Iris pigment epithelial cell (primary cell): ENCODE results near the gene CHN2.
"Not testable (repeated sequence)": the region's sequence is repeated elsewhere in the genome, so short reads cannot be mapped to it uniquely, and the experiment has no call there.

Source experiments
- DNase-seq: peaks from one replicate; pipeline ENCODE4 v3.0.0-alpha.2; 2011; ENCODE audit warnings: low read depth

The CHN2 gene

GRCh38 chr7:29496355-29497020 lies 301.9 kb downstream of the CHN2 start:
- no peak for DNase-seq

GRCh38 chr7:29499932-29500331 lies 305.4 kb downstream of the CHN2 start:
- DNase-seq: no peak

- peak; percentile 38 for DNase-seq
These were observed 306.1 kb downstream of the CHN2 start for GRCh38 chr7:29500719-29501118.

- no peak for DNase-seq
These were observed 307.6 kb downstream of the CHN2 start for GRCh38 chr7:29502133-29502532.

GRCh38 chr7:29505931-29506330 lies 311.4 kb downstream of the CHN2 start:
- DNase-seq: no peak

- no peak for DNase-seq
These were observed 314.0 kb downstream of the CHN2 start for GRCh38 chr7:29508608-29509007.

GRCh38 chr7:29510028-29510427 lies 315.5 kb downstream of the CHN2 start:
- peak; percentile 28 for DNase-seq

- DNase-seq: no peak
These were observed 316.8 kb downstream of the CHN2 start for GRCh38 chr7:29511337-29511736.

- no peak for DNase-seq
These were observed 317.3 kb downstream of the CHN2 start for GRCh38 chr7:29511851-29512250.

GRCh38 chr7:29516491-29516890 lies 321.9 kb downstream of the CHN2 start:
- no peak for DNase-seq

GRCh38 chr7:29518616-29519015 lies 324.0 kb downstream of the CHN2 start:
- no peak for DNase-seq

GRCh38 chr7:29523728-29524127 lies 329.2 kb downstream of the CHN2 start:
- DNase-seq: no peak

GRCh38 chr7:29527505-29528108 lies 333.0 kb downstream of the CHN2 start:
- DNase-seq: no peak

- not testable (repeated sequence) for DNase-seq
These were observed 334.0 kb downstream of the CHN2 start for GRCh38 chr7:29528526-29528925.
